GM12892 (cell line): ENCODE results near the gene RAP1GAP.

ENCODE experiments used
- POLR2A ChIP-seq: IDR thresholded peaks from 2 replicates; pipeline ENCODE4 v1.6.1; 2011; ENCODE audit warnings: low read depth, low read length, control low read depth
- POLR2AphosphoS5 ChIP-seq: IDR thresholded peaks from 2 replicates; pipeline ENCODE4 v1.6.1; 2011; ENCODE audit warnings: low read depth, low read length, control low read depth
- TAF1 ChIP-seq: IDR thresholded peaks from 2 replicates; pipeline ENCODE4 v1.6.1; 2011; ENCODE audit warnings: low read depth, mild to moderate bottlenecking, control low read depth, low read length, borderline replicate concordance

DNA sequence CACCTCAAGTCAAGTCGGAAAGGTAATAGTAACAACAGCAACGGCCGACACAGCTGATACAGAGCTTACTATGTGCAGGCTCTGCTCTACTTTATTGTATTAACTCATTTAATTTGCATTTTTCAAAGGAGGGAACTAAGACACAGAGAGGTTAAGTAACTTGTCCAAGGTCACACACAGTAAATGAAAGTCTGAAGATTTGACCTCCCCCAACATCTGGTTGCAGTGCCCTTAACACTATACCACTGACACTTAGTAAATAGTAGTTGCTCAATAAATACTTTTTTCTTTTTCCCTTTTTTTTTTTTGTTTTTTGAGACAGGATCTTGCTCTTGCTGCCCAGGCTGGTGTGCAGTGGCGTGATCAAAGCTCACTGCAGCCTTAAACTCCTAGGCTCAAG is 39.2 kb downstream of the RAP1GAP start:
- no peak for TF ChIP-seq POLR2AphosphoS5
- TF ChIP-seq POLR2A: no peak
- no peak for TF ChIP-seq TAF1
